ENCODE results near the gene CFAP77. TPM values are rescaled to one million over a fixed set of nuclear protein-coding genes. Genes with fewer than 3 reads are reported as not detected.

CFAP77 gene
- total RNA-seq, 2 donors from 2014 or later: not detected

DNA sequence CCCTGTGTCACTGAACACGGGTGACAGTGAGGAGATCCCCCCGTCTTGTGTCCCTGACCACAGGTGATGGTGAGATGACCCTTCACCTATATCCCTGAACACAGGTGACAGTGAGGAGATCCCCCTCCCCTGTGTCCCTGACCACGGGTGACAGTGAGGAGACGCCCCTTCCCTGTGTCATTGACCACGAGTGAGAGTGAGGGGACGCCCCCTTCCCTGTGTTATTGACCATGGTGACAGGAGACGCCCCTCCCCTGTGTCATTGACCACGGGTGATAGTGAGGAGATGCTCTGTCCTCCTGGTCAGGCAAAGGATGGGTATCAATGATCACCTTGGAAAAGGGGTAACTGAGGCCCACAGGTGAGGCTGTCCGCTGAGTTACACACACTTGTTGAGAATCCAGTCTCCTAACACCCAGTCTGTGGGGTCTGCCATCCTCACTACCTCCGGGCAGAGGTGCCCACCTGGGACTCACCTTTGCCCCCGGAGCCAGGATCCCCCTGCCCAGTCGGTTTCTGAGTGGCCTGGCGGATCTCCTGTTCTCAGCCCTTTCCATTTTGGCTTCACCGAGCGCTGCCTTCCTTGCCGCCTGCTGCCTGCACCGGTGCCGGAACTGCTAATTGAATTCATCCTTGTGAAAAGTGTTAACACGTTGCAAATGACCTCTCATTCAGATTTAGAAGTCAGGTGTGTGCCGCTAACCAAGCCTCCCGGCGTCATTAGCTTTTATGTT is 104.2 kb downstream of the CFAP77 start:
- Histone ChIP-seq H3K9me3 (no peaks in the 10 kb centered on the region), H3K27me3 (replicated peaks; ENCODE audit: insufficient read depth) (no peaks in the 10 kb centered on the region), H3K27ac (no peak overlapping the region), H3K36me3 (no peaks in the 10 kb centered on the region), H3K4me3 (no peak overlapping the region), H3K4me1 (ENCODE audit: control insufficient read depth in 1 of 2, low read depth in 2 of 2) (no peaks in the 10 kb centered on the region)
- DNase-seq (ENCODE audit: low spot score) (no peak), ATAC-seq (ENCODE audit: insufficient number of reproducible peaks, low FRiP score, low read depth) (no peak)
- TF ChIP-seq, protein P1, sequence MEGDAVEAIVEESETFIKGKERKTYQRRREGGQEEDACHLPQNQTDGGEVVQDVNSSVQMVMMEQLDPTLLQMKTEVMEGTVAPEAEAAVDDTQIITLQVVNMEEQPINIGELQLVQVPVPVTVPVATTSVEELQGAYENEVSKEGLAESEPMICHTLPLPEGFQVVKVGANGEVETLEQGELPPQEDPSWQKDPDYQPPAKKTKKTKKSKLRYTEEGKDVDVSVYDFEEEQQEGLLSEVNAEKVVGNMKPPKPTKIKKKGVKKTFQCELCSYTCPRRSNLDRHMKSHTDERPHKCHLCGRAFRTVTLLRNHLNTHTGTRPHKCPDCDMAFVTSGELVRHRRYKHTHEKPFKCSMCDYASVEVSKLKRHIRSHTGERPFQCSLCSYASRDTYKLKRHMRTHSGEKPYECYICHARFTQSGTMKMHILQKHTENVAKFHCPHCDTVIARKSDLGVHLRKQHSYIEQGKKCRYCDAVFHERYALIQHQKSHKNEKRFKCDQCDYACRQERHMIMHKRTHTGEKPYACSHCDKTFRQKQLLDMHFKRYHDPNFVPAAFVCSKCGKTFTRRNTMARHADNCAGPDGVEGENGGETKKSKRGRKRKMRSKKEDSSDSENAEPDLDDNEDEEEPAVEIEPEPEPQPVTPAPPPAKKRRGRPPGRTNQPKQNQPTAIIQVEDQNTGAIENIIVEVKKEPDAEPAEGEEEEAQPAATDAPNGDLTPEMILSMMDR (IDR thresholded peaks at IDR 0.05): no peak

DNA sequence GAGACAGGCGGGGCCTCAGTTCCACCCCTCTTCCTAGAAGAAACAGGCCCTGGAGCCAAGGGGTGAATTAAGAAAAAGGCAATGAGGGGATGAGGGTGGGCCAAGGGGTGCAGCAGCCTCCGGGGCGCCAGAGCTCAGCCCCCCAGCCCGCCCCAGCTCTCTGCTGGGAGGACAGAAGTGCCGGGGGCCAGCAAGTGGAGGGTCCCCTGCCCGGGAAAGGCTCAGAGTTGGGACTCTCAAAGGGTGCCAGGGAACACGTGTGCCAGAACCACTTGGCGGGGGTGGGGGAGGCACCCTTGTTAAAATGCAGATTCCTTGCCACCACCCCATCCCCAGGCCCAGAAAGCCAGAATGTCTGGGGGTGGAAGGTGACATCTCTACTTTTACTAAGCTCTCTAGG is 104.8 kb downstream of the CFAP77 start:
- Histone ChIP-seq H3K4me1 (ENCODE audit: control insufficient read depth in 1 of 2, low read depth in 2 of 2) (no peaks in the 10 kb centered on the region), H3K36me3 (no peaks in the 10 kb centered on the region), H3K27ac (no peak overlapping the region), H3K9me3 (no peaks in the 10 kb centered on the region), H3K4me3 (no peak overlapping the region), H3K27me3 (replicated peaks; ENCODE audit: insufficient read depth) (no peaks in the 10 kb centered on the region)
- DNase-seq (ENCODE audit: low spot score): no peak
- TF ChIP-seq, protein P1 (IDR thresholded peaks at IDR 0.05): no peak
- ATAC-seq (ENCODE audit: insufficient number of reproducible peaks, low FRiP score, low read depth): no peak

DNA sequence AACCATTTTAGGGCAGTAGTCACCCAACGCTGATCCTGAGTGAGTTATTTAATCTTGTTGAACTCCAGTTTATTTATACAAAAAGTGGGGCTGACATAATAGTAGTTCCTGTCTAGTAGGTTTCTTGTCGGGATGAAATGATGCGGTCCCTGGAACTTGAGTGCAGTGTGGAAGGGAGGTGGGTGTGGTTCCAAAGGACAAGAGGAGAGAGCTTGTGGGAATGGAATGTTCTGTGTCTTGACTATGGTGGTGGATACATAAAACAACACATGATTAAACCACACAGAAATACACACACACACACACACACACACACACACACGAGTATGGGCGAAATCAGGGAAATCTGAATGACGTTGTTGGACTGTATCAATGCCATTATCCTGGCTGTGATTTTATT is 106.3 kb downstream of the CFAP77 start:
- H3K4me3 ChIP-seq: no peak overlapping the region
- H3K4me1 ChIP-seq (ENCODE audit: control insufficient read depth in 1 of 2, low read depth in 2 of 2): no peaks in the 10 kb centered on the region
- TF ChIP-seq, protein P1 (IDR thresholded peaks at IDR 0.05): no peak
- H3K27me3 ChIP-seq (replicated peaks; ENCODE audit: insufficient read depth): no peaks in the 10 kb centered on the region
- DNase-seq (ENCODE audit: low spot score): no peak
- no peak for ATAC-seq (ENCODE audit: insufficient number of reproducible peaks, low FRiP score, low read depth)
- H3K36me3 ChIP-seq: no peaks in the 10 kb centered on the region
- no peaks in the 10 kb centered on the region for H3K9me3 ChIP-seq
- no peak overlapping the region for H3K27ac ChIP-seq

DNA sequence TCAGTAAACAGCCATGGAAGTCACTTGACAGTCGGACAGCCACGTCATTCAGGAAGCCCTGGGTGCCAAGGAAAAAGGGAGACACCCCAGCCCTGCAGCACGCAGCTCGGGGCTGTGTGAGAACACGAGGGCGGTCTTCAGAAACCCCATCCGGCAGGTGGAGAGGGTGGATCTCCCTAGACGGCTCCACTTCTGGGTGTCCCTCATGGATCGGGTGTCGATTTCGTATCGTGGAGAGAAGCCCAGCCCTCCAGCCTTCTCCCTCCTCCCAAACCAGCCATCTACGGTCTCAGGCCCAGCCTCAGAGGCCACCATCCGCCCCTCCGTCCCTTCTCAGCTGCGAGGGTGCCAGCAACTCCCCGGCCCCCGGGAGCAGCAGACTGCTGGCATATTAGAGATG is 106.9 kb downstream of the CFAP77 start:
- H3K36me3 ChIP-seq: no peaks in the 10 kb centered on the region
- no peaks in the 10 kb centered on the region for H3K27me3 ChIP-seq (replicated peaks; ENCODE audit: insufficient read depth)
- no peak for ATAC-seq (ENCODE audit: insufficient number of reproducible peaks, low FRiP score, low read depth)
- TF ChIP-seq, protein P1 (IDR thresholded peaks at IDR 0.05): no peak
- H3K9me3 ChIP-seq: no peaks in the 10 kb centered on the region
- H3K27ac ChIP-seq: no peak overlapping the region
- DNase-seq (ENCODE audit: low spot score): no peak
- H3K4me3 ChIP-seq: no peak overlapping the region
- no peaks in the 10 kb centered on the region for H3K4me1 ChIP-seq (ENCODE audit: control insufficient read depth in 1 of 2, low read depth in 2 of 2)

DNA sequence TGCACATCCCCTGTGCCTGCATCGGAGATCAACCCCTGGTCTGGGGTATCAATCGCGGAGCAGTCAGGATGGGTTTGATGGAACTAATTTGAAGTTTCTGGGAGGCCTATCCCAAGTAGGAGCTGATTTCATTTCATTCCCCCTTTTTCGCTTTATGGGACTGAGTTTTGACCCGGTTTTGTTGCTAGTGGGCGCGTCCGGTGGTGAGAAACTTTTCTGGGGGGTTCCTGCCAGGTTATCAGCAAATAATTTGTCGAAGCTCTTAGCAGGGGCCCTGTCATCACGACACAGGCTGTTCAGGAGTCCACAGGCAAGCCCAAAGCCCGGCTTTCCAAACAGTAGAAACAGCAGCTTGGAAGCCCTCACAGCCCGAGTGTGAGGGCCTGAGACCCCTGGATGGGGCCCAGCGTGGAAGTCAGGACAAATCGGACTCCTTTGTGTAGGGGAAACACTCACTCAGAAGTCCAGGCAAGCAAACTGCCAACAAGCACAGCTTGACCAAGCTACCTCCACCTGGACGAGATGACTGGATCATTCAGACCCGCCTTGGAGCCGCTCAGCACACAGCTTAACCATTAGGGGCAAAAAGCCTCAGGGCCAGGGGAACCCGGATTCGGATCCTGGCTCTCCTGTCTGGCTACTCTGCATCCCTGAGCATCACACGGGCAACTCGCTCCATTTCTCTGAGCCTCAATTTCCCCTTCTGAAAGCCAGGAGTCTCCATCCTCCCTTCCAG is 108.0 kb downstream of the CFAP77 start:
- H3K36me3 ChIP-seq: no peaks in the 10 kb centered on the region
- H3K27me3 ChIP-seq (replicated peaks; ENCODE audit: insufficient read depth): no peaks in the 10 kb centered on the region
- ATAC-seq (ENCODE audit: insufficient number of reproducible peaks, low FRiP score, low read depth) (no peak), DNase-seq (ENCODE audit: low spot score) (no peak)
- no peak overlapping the region for H3K27ac ChIP-seq
- no peak overlapping the region for H3K4me3 ChIP-seq
- TF ChIP-seq, protein P1 (IDR thresholded peaks at IDR 0.05): no peak
- H3K9me3 ChIP-seq: no peaks in the 10 kb centered on the region
- no peaks in the 10 kb centered on the region for H3K4me1 ChIP-seq (ENCODE audit: control insufficient read depth in 1 of 2, low read depth in 2 of 2)

All from thoracic aorta (tissue), 2 donors.